Epithelial cell of esophagus (primary cell): ENCODE results near the gene KRT85.

Source experiments
- DNase-seq: peaks from one replicate; pipeline ENCODE4 v3.0.0; 2010; ENCODE audit warnings: low read depth
- H3K4me3 ChIP-seq: 2 replicates; pipeline ENCODE4 v1.5.1; 2011; ENCODE audit warnings: mild to moderate bottlenecking, low read length, control low read depth
- CTCF ChIP-seq: IDR thresholded peaks from 2 replicates; pipeline ENCODE4 v1.5.1; 2011; ENCODE audit warnings: low read depth, mild to moderate bottlenecking, low read length, control low read depth, inconsistent platforms; ENCODE audit not compliant: insufficient read depth; ENCODE audit errors: missing control alignments

Gene KRT85

GRCh38 chr12:52402377-52402776, 35.1 kb upstream of the KRT85 start:
- TF ChIP-seq CTCF, result no peak
- no peak overlapping the region for H3K4me3 ChIP-seq
- no peak for DNase-seq

GRCh38 chr12:52401926-52402325, 34.6 kb upstream of the KRT85 start:
- TF ChIP-seq CTCF, result no peak
- no peak overlapping the region for H3K4me3 ChIP-seq
- DNase-seq, result peak; percentile 51

GRCh38 chr12:52401526-52401925, 34.2 kb upstream of the KRT85 start:
- H3K4me3 ChIP-seq, result no peak overlapping the region
- no peak for TF ChIP-seq CTCF
- peak; percentile 17 for DNase-seq

GRCh38 chr12:52400906-52401305, 33.6 kb upstream of the KRT85 start:
- TF ChIP-seq CTCF, result no peak
- no peak overlapping the region for H3K4me3 ChIP-seq
- DNase-seq, result no peak

- no peak overlapping the region for H3K4me3 ChIP-seq
- TF ChIP-seq CTCF, result no peak
- DNase-seq, result no peak
Measured at GRCh38 chr12:52399756-52400155, 32.5 kb upstream of the KRT85 start.

GRCh38 chr12:52398176-52398575, 30.9 kb upstream of the KRT85 start:
- DNase-seq, result no peak
- TF ChIP-seq CTCF, result no peak
- H3K4me3 ChIP-seq, result no peak overlapping the region

- no peak for TF ChIP-seq CTCF
- H3K4me3 ChIP-seq, result no peak overlapping the region
- DNase-seq, result no peak
Measured at GRCh38 chr12:52396656-52397055, 29.4 kb upstream of the KRT85 start.
